ENCODE measurements around the gene CTNNB1.

DNA sequence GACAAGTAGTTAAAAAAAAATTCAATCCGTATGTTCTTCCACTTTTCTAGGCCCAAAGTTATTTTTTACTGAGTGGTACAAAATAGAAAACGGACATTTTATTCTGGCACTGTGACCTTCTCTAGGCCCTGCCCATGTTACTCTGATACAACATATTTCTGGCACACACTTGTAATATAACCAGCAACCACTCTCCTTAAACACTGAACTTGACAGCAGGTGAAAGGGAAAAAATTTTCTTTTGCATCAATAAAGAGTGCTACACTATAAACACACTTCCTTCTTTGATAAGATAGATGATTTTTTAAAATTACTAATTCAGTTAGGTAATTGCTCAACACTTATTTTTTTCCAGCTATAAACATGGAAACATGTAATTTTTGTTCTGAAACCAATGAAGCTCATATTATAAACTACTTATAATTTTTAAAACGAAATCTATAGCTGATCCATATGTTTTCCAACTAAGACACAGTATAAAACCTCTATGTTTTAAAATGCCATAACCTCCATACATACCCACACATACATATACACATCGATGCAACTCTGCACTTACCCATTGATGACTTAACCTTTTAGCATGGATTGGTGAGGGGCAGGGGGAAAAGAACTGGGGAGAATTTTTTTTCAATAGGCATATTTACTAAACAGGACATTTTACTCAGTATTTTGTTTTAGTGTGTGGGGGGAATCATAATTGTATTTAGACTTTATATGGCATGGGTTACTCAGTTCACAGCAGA, 5.3 kb upstream of the CTNNB1 start:
- TF ChIP-seq, protein P1, sequence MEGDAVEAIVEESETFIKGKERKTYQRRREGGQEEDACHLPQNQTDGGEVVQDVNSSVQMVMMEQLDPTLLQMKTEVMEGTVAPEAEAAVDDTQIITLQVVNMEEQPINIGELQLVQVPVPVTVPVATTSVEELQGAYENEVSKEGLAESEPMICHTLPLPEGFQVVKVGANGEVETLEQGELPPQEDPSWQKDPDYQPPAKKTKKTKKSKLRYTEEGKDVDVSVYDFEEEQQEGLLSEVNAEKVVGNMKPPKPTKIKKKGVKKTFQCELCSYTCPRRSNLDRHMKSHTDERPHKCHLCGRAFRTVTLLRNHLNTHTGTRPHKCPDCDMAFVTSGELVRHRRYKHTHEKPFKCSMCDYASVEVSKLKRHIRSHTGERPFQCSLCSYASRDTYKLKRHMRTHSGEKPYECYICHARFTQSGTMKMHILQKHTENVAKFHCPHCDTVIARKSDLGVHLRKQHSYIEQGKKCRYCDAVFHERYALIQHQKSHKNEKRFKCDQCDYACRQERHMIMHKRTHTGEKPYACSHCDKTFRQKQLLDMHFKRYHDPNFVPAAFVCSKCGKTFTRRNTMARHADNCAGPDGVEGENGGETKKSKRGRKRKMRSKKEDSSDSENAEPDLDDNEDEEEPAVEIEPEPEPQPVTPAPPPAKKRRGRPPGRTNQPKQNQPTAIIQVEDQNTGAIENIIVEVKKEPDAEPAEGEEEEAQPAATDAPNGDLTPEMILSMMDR (conservative IDR thresholded peaks at IDR 0.05; ENCODE audit: low read length), result no peak
- no peak for TF ChIP-seq EZH2phosphoT487 (IDR thresholded peaks at IDR 0.05; ENCODE audit: borderline replicate concordance, low read depth, low read length)

All from OCI-LY7 (cell line).